Measurements from ENCODE around the gene PRKCB. TPM values are rescaled to one million over a fixed set of nuclear protein-coding genes. Genes with fewer than 3 reads are reported as not detected.
A peak's percentile ranks its signal among the peaks of the same experiment; 100 is the strongest.

The PRKCB gene
- total and polyA plus RNA-seq, 2 donors (not counting 1 experiment from before 2014, with no cell fraction given) = 0.01 TPM; not detected in 1

DNA sequence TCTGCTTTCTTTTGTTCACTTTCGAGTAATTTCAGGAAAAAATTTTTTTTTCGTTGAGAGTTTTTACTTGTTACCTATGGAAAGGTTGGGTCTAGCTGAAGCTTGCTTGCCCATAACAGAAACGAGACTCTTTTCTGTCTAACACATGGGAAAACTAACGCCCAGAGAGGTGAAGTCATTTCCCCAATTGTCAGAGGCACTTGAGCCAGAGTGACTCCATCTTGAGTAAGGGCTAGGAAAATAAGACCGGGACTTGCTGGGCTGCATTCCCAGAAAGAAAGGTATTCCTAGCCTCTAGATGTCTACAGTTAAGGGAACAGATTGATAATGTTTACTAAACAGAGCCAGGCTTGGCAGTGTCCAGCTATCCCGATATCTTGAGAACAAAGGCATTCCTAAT, 26.8 kb downstream of the PRKCB start:
- TF ChIP-seq, protein P1, sequence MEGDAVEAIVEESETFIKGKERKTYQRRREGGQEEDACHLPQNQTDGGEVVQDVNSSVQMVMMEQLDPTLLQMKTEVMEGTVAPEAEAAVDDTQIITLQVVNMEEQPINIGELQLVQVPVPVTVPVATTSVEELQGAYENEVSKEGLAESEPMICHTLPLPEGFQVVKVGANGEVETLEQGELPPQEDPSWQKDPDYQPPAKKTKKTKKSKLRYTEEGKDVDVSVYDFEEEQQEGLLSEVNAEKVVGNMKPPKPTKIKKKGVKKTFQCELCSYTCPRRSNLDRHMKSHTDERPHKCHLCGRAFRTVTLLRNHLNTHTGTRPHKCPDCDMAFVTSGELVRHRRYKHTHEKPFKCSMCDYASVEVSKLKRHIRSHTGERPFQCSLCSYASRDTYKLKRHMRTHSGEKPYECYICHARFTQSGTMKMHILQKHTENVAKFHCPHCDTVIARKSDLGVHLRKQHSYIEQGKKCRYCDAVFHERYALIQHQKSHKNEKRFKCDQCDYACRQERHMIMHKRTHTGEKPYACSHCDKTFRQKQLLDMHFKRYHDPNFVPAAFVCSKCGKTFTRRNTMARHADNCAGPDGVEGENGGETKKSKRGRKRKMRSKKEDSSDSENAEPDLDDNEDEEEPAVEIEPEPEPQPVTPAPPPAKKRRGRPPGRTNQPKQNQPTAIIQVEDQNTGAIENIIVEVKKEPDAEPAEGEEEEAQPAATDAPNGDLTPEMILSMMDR (conservative IDR thresholded peaks at IDR 0.05 in 1 of 2, IDR thresholded peaks at IDR 0.05 in 1 of 2; ENCODE audit: low read depth in 1 of 2, low read length in 2 of 2) = no peak
- no peak for TF ChIP-seq EZH2 (IDR thresholded peaks at IDR 0.05; ENCODE audit: low read length, missing control alignments)
- no peaks in the 10 kb centered on the region for H3K79me2 ChIP-seq (ENCODE audit: control insufficient read depth, insufficient read depth, low read length)
- H2AFZ ChIP-seq (ENCODE audit: low read length) = no peak overlapping the region
- H3K9me3 ChIP-seq (ENCODE audit: control insufficient read depth, insufficient read depth, low read depth, low read length) = no peaks in the 10 kb centered on the region
- H3K27ac ChIP-seq (ENCODE audit: insufficient read depth, low read length) = no peak overlapping the region
- no peaks in the 10 kb centered on the region for H3K36me3 ChIP-seq (ENCODE audit: control insufficient read depth, insufficient read depth, low read length)
- no peaks in the 10 kb centered on the region for H4K20me1 ChIP-seq (ENCODE audit: control insufficient read depth, extremely low read depth, insufficient read depth, low read length)
- DNase-seq (ENCODE audit: low read depth in 2 of 2) = no peak
- H3K27me3 ChIP-seq (ENCODE audit: control insufficient read depth, insufficient read depth, low read length) = no peaks in the 10 kb centered on the region
- H3K4me3 ChIP-seq (replicated peaks in 1 of 4; ENCODE audit: control extremely low read depth in 1 of 4, insufficient read depth in 1 of 4, low read depth in 3 of 4, low read length in 4 of 4) = no peak overlapping the region
- H3K9ac ChIP-seq (ENCODE audit: insufficient read depth, low read length) = no peak overlapping the region
- no peak overlapping the region for H3K4me2 ChIP-seq (ENCODE audit: extremely low read depth, insufficient read depth, low read length)
- H3K4me1 ChIP-seq (ENCODE audit: control insufficient read depth, extremely low read depth, insufficient read depth, low read length) = no peaks in the 10 kb centered on the region

DNA sequence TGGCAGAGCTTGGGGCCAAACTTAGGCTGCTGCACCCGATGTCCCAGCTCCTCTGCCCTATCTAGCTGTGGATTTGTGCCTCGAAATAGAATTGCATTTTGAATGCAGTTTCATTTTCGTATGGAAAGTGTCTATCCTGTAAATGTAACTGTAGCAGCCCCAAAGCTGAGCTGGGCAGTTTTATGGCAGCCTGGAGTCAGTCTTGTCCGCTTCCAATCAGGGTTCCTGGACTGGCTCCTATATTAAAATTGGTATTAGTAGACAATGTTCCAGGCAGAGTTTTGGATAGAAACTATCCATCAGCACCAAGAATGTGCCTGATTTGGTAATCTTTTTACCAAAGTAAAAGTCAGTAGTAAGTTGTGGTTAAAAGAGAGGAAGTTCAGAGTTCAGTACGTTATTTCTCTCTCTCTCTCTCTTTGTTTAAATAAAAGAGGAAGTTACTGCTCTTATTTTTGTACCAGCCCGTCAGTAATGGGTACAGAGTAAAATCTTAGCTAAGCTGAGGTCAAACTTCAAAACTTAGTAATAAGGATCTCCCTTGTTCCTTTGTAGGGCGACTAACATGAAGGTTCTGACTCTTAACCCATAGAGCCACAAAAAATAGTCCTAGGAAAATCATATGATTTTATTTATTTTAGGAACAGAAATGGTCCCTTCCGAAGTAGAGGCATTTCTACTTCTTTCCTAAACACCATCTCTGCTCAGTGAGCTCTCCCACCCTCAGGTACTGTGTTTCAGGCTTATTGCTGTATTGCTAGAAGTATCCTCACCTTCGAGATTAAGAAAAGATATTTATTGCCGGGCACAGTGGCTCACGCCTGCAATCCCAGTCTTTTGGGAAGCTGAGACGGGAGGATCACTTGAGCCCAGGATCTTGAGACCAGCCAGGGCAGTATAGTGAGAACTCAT, 28.0 kb downstream of the PRKCB start:
- Histone ChIP-seq H4K20me1 (ENCODE audit: control insufficient read depth, extremely low read depth, insufficient read depth, low read length) (no peaks in the 10 kb centered on the region), H3K36me3 (ENCODE audit: control insufficient read depth, insufficient read depth, low read length) (no peaks in the 10 kb centered on the region), H3K79me2 (ENCODE audit: control insufficient read depth, insufficient read depth, low read length) (no peaks in the 10 kb centered on the region), H3K27me3 (ENCODE audit: control insufficient read depth, insufficient read depth, low read length) (no peaks in the 10 kb centered on the region), H2AFZ (ENCODE audit: low read length) (no peak overlapping the region), H3K27ac (ENCODE audit: insufficient read depth, low read length) (no peak overlapping the region), H3K9me3 (ENCODE audit: control insufficient read depth, insufficient read depth, low read depth, low read length) (no peaks in the 10 kb centered on the region), H3K9ac (ENCODE audit: insufficient read depth, low read length) (no peak overlapping the region), H3K4me1 (ENCODE audit: control insufficient read depth, extremely low read depth, insufficient read depth, low read length) (no peaks in the 10 kb centered on the region), H3K4me2 (ENCODE audit: extremely low read depth, insufficient read depth, low read length) (no peak overlapping the region), H3K4me3 (replicated peaks in 1 of 4; ENCODE audit: control extremely low read depth in 1 of 4, insufficient read depth in 1 of 4, low read depth in 3 of 4, low read length in 4 of 4) (peak overlapping the region in 2 of 4 experiments; percentile 16 to 20)
- TF ChIP-seq, protein P1 (conservative IDR thresholded peaks at IDR 0.05 in 1 of 2, IDR thresholded peaks at IDR 0.05 in 1 of 2; ENCODE audit: low read depth in 1 of 2, low read length in 2 of 2) = no peak
- DNase-seq (ENCODE audit: low read depth in 2 of 2) = no peak

DNA sequence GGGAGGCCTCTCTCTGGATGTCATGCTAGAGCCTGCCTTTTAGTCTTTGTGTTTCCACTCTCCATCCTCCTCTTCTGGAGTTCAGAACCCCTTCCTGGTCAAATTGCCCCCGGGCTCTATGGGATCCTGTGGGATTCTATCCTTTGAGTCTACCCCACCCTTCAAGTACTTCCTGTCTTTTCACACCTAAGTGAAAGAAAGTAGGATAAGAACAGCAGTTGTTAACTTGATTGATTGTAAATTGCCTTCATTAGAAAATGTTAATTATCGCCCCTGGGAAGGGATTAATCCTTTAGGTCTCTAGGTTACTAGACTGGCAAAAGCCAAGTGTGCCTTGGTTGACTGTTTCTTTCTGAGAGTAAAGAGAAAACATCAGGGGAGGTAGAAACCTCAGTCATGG, 30.1 kb downstream of the PRKCB start:
- TF ChIP-seq EZH2 (IDR thresholded peaks at IDR 0.05; ENCODE audit: low read length, missing control alignments) = no peak
- TF ChIP-seq, protein P1 (conservative IDR thresholded peaks at IDR 0.05 in 1 of 2, IDR thresholded peaks at IDR 0.05 in 1 of 2; ENCODE audit: low read depth in 1 of 2, low read length in 2 of 2) = no peak
- H3K9me3 ChIP-seq (ENCODE audit: control insufficient read depth, insufficient read depth, low read depth, low read length) = no peaks in the 10 kb centered on the region
- no peak for DNase-seq (ENCODE audit: low read depth in 2 of 2)
- H3K9ac ChIP-seq (ENCODE audit: insufficient read depth, low read length) = no peak overlapping the region
- no peak overlapping the region for H3K4me2 ChIP-seq (ENCODE audit: extremely low read depth, insufficient read depth, low read length)
- no peak overlapping the region for H3K27ac ChIP-seq (ENCODE audit: insufficient read depth, low read length)
- no peaks in the 10 kb centered on the region for H4K20me1 ChIP-seq (ENCODE audit: control insufficient read depth, extremely low read depth, insufficient read depth, low read length)
- no peak overlapping the region for H2AFZ ChIP-seq (ENCODE audit: low read length)
- no peaks in the 10 kb centered on the region for H3K4me1 ChIP-seq (ENCODE audit: control insufficient read depth, extremely low read depth, insufficient read depth, low read length)
- H3K79me2 ChIP-seq (ENCODE audit: control insufficient read depth, insufficient read depth, low read length) = no peaks in the 10 kb centered on the region
- H3K4me3 ChIP-seq (replicated peaks in 1 of 4; ENCODE audit: control extremely low read depth in 1 of 4, insufficient read depth in 1 of 4, low read depth in 3 of 4, low read length in 4 of 4) = no peak overlapping the region
- no peaks in the 10 kb centered on the region for H3K27me3 ChIP-seq (ENCODE audit: control insufficient read depth, insufficient read depth, low read length)
- no peaks in the 10 kb centered on the region for H3K36me3 ChIP-seq (ENCODE audit: control insufficient read depth, insufficient read depth, low read length)
